Suprapubic skin (tissue), 4 donors: ENCODE measurements around the gene SPTBN1. TPM values are rescaled to one million over a fixed set of nuclear protein-coding genes. Genes with fewer than 3 reads are reported as not detected.

ENCODE experiments used
- DNase-seq, 2 donors: peaks; one replicate each; pipeline ENCODE4 v3.0.0-alpha.2; 2019; ENCODE audit warnings: low spot score in 2 of 2
- H3K27ac ChIP-seq: fragments of 200-600 bp; sonication (generic); one replicate; pipeline ENCODE4 v1.5.1; 2019
- H3K27me3 ChIP-seq: fragments of 200-600 bp; sonication (generic); one replicate; pipeline ENCODE4 v1.5.1; 2019
- H3K36me3 ChIP-seq: fragments of 200-600 bp; sonication (generic); one replicate; pipeline ENCODE4 v1.5.1; 2019
- H3K4me1 ChIP-seq: fragments of 200-600 bp; sonication (generic); one replicate; pipeline ENCODE4 v1.5.1; 2019
- H3K4me3 ChIP-seq: fragments of 200-600 bp; sonication (generic); one replicate; pipeline ENCODE4 v1.5.1; 2019; ENCODE audit warnings: mild to moderate bottlenecking
- H3K9me3 ChIP-seq: fragments of 200-600 bp; sonication (generic); one replicate; pipeline ENCODE4 v1.5.1; 2019
- CTCF ChIP-seq, 2 donors: fragments of 200-600 bp in 1 of 2; fragments of 450-650 bp in 1 of 2; sonication (generic) in 1 of 2; IDR thresholded peaks; one replicate each; pipeline ENCODE4 v1.5.1; 2016 to 2019; ENCODE audit warnings: antibody characterized with exemption in 2 of 2, mild to moderate bottlenecking in 1 of 2, moderate library complexity in 1 of 2
- EP300 ChIP-seq: sonication (generic); formaldehyde crosslinking; IDR thresholded peaks from one replicate; pipeline ENCODE4 v1.6.1; 2017; ENCODE audit warnings: antibody characterized with exemption
- POLR2A ChIP-seq, 2 donors: fragments of 450-650 bp; IDR thresholded peaks; one replicate each; pipeline ENCODE4 v1.6.1; 2017; ENCODE audit warnings: antibody characterized with exemption in 2 of 2, mild to moderate bottlenecking in 2 of 2, moderate library complexity in 2 of 2
- POLR2AphosphoS5 ChIP-seq, 3 donors: sonication (generic); formaldehyde crosslinking; IDR thresholded peaks; one replicate each; pipeline ENCODE4 v1.6.1; 2017; ENCODE audit warnings: antibody characterized with exemption in 3 of 3
- WGBS: methylation state at CpG from one replicate; pipeline ENCODE4 v1.1.5; 2018; 5-methylcytosine and 5-hydroxymethylcytosine counted together
- total RNA-seq, 4 donors: library from RNA; depleted of rRNA; stranded (reverse); fragments of >200 nt; gene quantifications; one replicate each; pipeline ENCODE4 v1.1.0, GENCODE V29; 2016

Gene SPTBN1
- total RNA-seq, 4 donors from 2014 or later: 173 to 250 (median 203) TPM

- no peak overlapping the region for H3K4me3 ChIP-seq
- WGBS: 93% methylated on average over 12 of the region's 13 CpGs
- H3K4me1 ChIP-seq: peaks cover 54% of the 10 kb centered on the region
- no peak overlapping the region for H3K27ac ChIP-seq
- TF ChIP-seq POLR2AphosphoS5 (IDR thresholded peaks at IDR 0.05) (no peak), EP300 (no peak), CTCF (IDR thresholded peaks at IDR 0.05) (no peak), POLR2A (IDR thresholded peaks at IDR 0.05) (no peak)
- H3K9me3 ChIP-seq: no peaks in the 10 kb centered on the region
- H3K27me3 ChIP-seq: no peaks in the 10 kb centered on the region
- no peak for DNase-seq
- H3K36me3 ChIP-seq: no peaks in the 10 kb centered on the region
Observed at GRCh38 chr2:54595161-54595803, 139.2 kb downstream of the SPTBN1 start.

GRCh38 chr2:54595999-54596902 is 140.1 kb downstream of the SPTBN1 start:
- 52% methylated on average over 15 of the region's 15 CpGs for WGBS

GRCh38 chr2:54597153-54597848 is 141.2 kb downstream of the SPTBN1 start:
- H3K9me3 ChIP-seq: no peaks in the 10 kb centered on the region
- no peak for DNase-seq
- H3K27me3 ChIP-seq: no peaks in the 10 kb centered on the region
- H3K27ac ChIP-seq: no peak overlapping the region
- WGBS: 35% methylated on average over 5 of the region's 5 CpGs
- H3K4me1 ChIP-seq: peaks cover 65% of the 10 kb centered on the region
- H3K36me3 ChIP-seq: no peaks in the 10 kb centered on the region
- no peak overlapping the region for H3K4me3 ChIP-seq
- TF ChIP-seq POLR2A (IDR thresholded peaks at IDR 0.05): no peak
- TF ChIP-seq CTCF (IDR thresholded peaks at IDR 0.05): no peak
- no peak for TF ChIP-seq POLR2AphosphoS5 (IDR thresholded peaks at IDR 0.05)
- no peak for TF ChIP-seq EP300

More at GRCh38 chr2:54595999-54596902, 140.1 kb downstream of the SPTBN1 start:
- Histone ChIP-seq H3K36me3 (no peaks in the 10 kb centered on the region), H3K27ac (peak overlapping the region; percentile 3), H3K4me1 (peaks cover 59% of the 10 kb centered on the region), H3K4me3 (no peak overlapping the region), H3K27me3 (no peaks in the 10 kb centered on the region), H3K9me3 (no peaks in the 10 kb centered on the region)
- no peak for DNase-seq
- TF ChIP-seq CTCF (IDR thresholded peaks at IDR 0.05): no peak
- no peak for TF ChIP-seq EP300
- TF ChIP-seq POLR2AphosphoS5 (IDR thresholded peaks at IDR 0.05): no peak
- no peak for TF ChIP-seq POLR2A (IDR thresholded peaks at IDR 0.05)

GRCh38 chr2:54598347-54599325 is 142.5 kb downstream of the SPTBN1 start:
- no peak overlapping the region for H3K4me3 ChIP-seq
- 93% methylated on average over 14 of the region's 14 CpGs for WGBS
- no peaks in the 10 kb centered on the region for H3K9me3 ChIP-seq
- no peaks in the 10 kb centered on the region for H3K36me3 ChIP-seq
- DNase-seq: no peak
- TF ChIP-seq POLR2AphosphoS5 (IDR thresholded peaks at IDR 0.05): no peak
- no peaks in the 10 kb centered on the region for H3K27me3 ChIP-seq
- peaks cover 78% of the 10 kb centered on the region for H3K4me1 ChIP-seq
- H3K27ac ChIP-seq: peak overlapping the region; percentile 88

- no peaks in the 10 kb centered on the region for H3K9me3 ChIP-seq
- TF ChIP-seq POLR2AphosphoS5 (IDR thresholded peaks at IDR 0.05) (no peak), CTCF (IDR thresholded peaks at IDR 0.05) (no peak), EP300 (no peak), POLR2A (IDR thresholded peaks at IDR 0.05) (no peak)
- H3K36me3 ChIP-seq: no peaks in the 10 kb centered on the region
- no peak for DNase-seq
- 63% methylated on average over 5 of the region's 5 CpGs for WGBS
- no peak overlapping the region for H3K4me3 ChIP-seq
- H3K4me1 ChIP-seq: peaks cover 85% of the 10 kb centered on the region
- no peaks in the 10 kb centered on the region for H3K27me3 ChIP-seq
- peak overlapping the region; percentile 88 for H3K27ac ChIP-seq
Observed at GRCh38 chr2:54599326-54599710, 143.2 kb downstream of the SPTBN1 start.
